ENCODE measurements around the gene WNT5B. TPM values are rescaled to one million over a fixed set of nuclear protein-coding genes. Genes with fewer than 3 reads are reported as not detected.

WNT5B gene
- total and polyA plus RNA-seq, 2 of the 8 experiments (the other 6 are each of a cell fraction or from before 2014, with no cell fraction given), result 0.91 to 1.2 TPM

GRCh38 chr12:1594261-1595025, 34.6 kb upstream of the WNT5B start, which contains the start of gene FBXL14:
Gene FBXL14, minus strand, starts transcription at chr12:1594581. Its CDS starts 515 bp downstream, at chr12:1594066.
- Histone ChIP-seq H3K23me2 (ENCODE audit: low read depth, low read length) (peaks cover 18% of the 10 kb centered on the region; the same call in 1 of the 2 replicates), H3K9me3 (ENCODE audit: insufficient read depth in 2 of 2, low read depth in 1 of 2, low read length in 1 of 2) (no peaks in the 10 kb centered on the region), H4K20me1 (replicated peaks in 1 of 2; ENCODE audit: control insufficient read depth in 1 of 2, insufficient read depth in 2 of 2, low read length in 2 of 2) (peaks cover 17 to 18% of the 10 kb centered on the region in 2 experiments), H3K79me2 (ENCODE audit: control insufficient read depth in 1 of 2, insufficient read depth in 2 of 2, low read length in 2 of 2) (peaks cover 0 to 5% of the 10 kb centered on the region in 2 experiments; a peak in 1 of 4 replicates), H4K5ac (ENCODE audit: insufficient read length, low read depth, low read length) (no peak within 1 kb of the TSS), H3K9ac (replicated peaks in 1 of 4; ENCODE audit: extremely low read depth in 1 of 4, low read depth in 3 of 4, low read length in 3 of 4) (peak within 1 kb of the TSS in 3 of 4 experiments; percentile 60 to 80 (median 70); a peak in 5 of 7 replicates), H2BK120ac (replicated peaks; ENCODE audit: low read depth, low read length) (no peak within 1 kb of the TSS), H2BK5ac (ENCODE audit: low read depth, low read length) (no peak within 1 kb of the TSS; the same call in 1 of the 2 replicates), H2AK5ac (ENCODE audit: low read depth, low read length) (no peak within 1 kb of the TSS), H3K4me3 (ENCODE audit: extremely low read depth in 1 of 4, insufficient read depth in 2 of 4, low read depth in 3 of 4, low read length in 4 of 4) (peak within 1 kb of the TSS; percentile 64 to 71 (median 66)), H3K36me3 (ENCODE audit: control insufficient read depth in 2 of 4, insufficient read depth in 4 of 4, low read length in 3 of 4) (no peaks in the 10 kb centered on the region), H3K18ac (ENCODE audit: extremely low read depth, low read length) (no peak within 1 kb of the TSS), H4K8ac (ENCODE audit: extremely low read depth, insufficient read depth, low read length) (0 out of 2 replicates have a peak within 1 kb of the TSS, but pooled peaks have one; percentile 46), H3K14ac (ENCODE audit: insufficient read length) (no peak within 1 kb of the TSS), H3K4me1 (replicated peaks in 1 of 4; ENCODE audit: control insufficient read depth in 3 of 4, insufficient read depth in 4 of 4, low read length in 3 of 4) (peaks cover 14 to 34% (median 21%) of the 10 kb centered on the region in 4 experiments), H3K79me1 (ENCODE audit: low read depth, low read length) (no peaks in the 10 kb centered on the region), H4K91ac (replicated peaks; ENCODE audit: insufficient read length, low read length) (no peak within 1 kb of the TSS), H2BK12ac (ENCODE audit: low read depth, low read length) (peak within 1 kb of the TSS; percentile 40; the same call in 1 of the 2 replicates), H2AFZ (ENCODE audit: low read length) (peak within 1 kb of the TSS; percentile 17; the same call in 1 of the 2 replicates), H3K27ac (ENCODE audit: low read depth, low read length) (peak within 1 kb of the TSS; percentile 34; the same call in 1 of the 2 replicates), H3K56ac (replicated peaks; ENCODE audit: insufficient read length, low read depth, low read length) (no peak within 1 kb of the TSS), H3K27me3 (replicated peaks in 1 of 4; ENCODE audit: control insufficient read depth in 3 of 4, extremely low read depth in 1 of 4, insufficient read depth in 3 of 4, low read length in 3 of 4) (peaks cover 21 to 61% (median 50%) of the 10 kb centered on the region in 4 experiments), H2BK15ac (ENCODE audit: low read length) (no peak within 1 kb of the TSS), H3K4me2 (ENCODE audit: insufficient read depth in 1 of 2, low read depth in 2 of 2, low read length in 2 of 2) (peak within 1 kb of the TSS; percentile 84 to 94), H2BK20ac (ENCODE audit: low read length) (peak within 1 kb of the TSS; percentile 75; the same call in 1 of the 2 replicates), H3K23ac (ENCODE audit: insufficient read length) (no peak within 1 kb of the TSS), H3K4ac (replicated peaks; ENCODE audit: insufficient read length, low read depth, low read length) (no peak within 1 kb of the TSS)
- POLR2A ChIA-PET (ENCODE audit: partially characterized antibody), result interaction anchor here (0.6 to 2.2 kb wide), 5 partner anchors 11 to 97 kb away, joined by 3 to 14 read pairs (median 6); partner anchors contain the start of gene ADIPOR2
- WGBS, 2 experiments (ENCODE audit: extremely low coverage in 1 of 2, insufficient coverage in 1 of 2, insufficient read length in 1 of 2, insufficient replicate concordance in 2 of 2, low coverage in 1 of 2, low lambda C conversion rate in 2 of 2, missing lambda C conversion rate in 1 of 2), result 1% methylated on average over 9 of the region's 115 CpGs; no CpG with 5 or more reads in 1 of the 2 experiments
- CTCF ChIA-PET (ENCODE audit: partially characterized antibody), result interaction anchor here (1.2 to 1.8 kb wide), 2 partner anchors 10 to 11 kb away, joined by 4 to 6 read pairs; no protein-coding TSS in a partner anchor
- no peak for FAIRE-seq
- peak in 1 of 2 experiments; percentile 92 for DNase-seq (ENCODE audit: low read depth in 1 of 2, low spot score in 2 of 2)
- TF ChIP-seq CBX8 (IDR thresholded peaks at IDR 0.05; ENCODE audit: borderline replicate concordance, low read depth, low read length) (no peak), CEBPB (IDR thresholded peaks at IDR 0.05; ENCODE audit: low read depth, low read length) (no peak), TAF1 (IDR thresholded peaks at IDR 0.05; ENCODE audit: low read depth, low read length) (peak; percentile 45; the same call in 1 of the 2 replicates), HDAC6 (IDR thresholded peaks at IDR 0.05; ENCODE audit: low read depth, low read length) (no peak), TAF7 (optimal IDR thresholded peaks at IDR 0.05; ENCODE audit: borderline replicate concordance, low read depth, low read length) (peak; percentile 47), RXRA (IDR thresholded peaks at IDR 0.05; ENCODE audit: insufficient read depth, low read depth, low read length) (no peak), HDAC2 (IDR thresholded peaks at IDR 0.05; ENCODE audit: borderline replicate concordance in 1 of 2, low read depth in 2 of 2, low read length in 2 of 2) (no peak), MAFK (IDR thresholded peaks at IDR 0.05; ENCODE audit: low read depth, low read length) (no peak), SP4 (IDR thresholded peaks at IDR 0.05; ENCODE audit: low read length) (peak; percentile 53; the same call in 1 of the 2 replicates), TCF12 (IDR thresholded peaks at IDR 0.05; ENCODE audit: low read depth, low read length) (no peak), GABPA (IDR thresholded peaks at IDR 0.05; ENCODE audit: borderline replicate concordance, insufficient read depth, low read length) (0 out of 2 replicates have a peak, but pooled peaks have one; percentile 45)

All from H1 (cell line).